PFSK-1 (cell line): ENCODE results near the gene OR4F15.

Experiments used
- FOXP2 ChIP-seq: optimal IDR thresholded peaks from 2 replicates; pipeline ENCODE3; 2011; ENCODE audit warnings: borderline replicate concordance, control low read depth, inconsistent platforms; ENCODE audit not compliant: insufficient read depth; ENCODE audit errors: extremely low read length, extremely low read depth
- POLR2AphosphoS5 ChIP-seq: IDR thresholded peaks from 2 replicates; pipeline ENCODE4 v1.6.1; 2012; ENCODE audit warnings: low read depth, mild to moderate bottlenecking, control low read depth, low read length, moderate library complexity
- SIN3A ChIP-seq: IDR thresholded peaks from 2 replicates; pipeline ENCODE4 v1.6.1; 2012; ENCODE audit warnings: mild to moderate bottlenecking, low read length, moderate library complexity, borderline replicate concordance; ENCODE audit not compliant: insufficient read depth
- TAF1 ChIP-seq: IDR thresholded peaks from 2 replicates; pipeline ENCODE4 v1.6.1; 2012; ENCODE audit warnings: low read length, control low read depth, borderline replicate concordance; ENCODE audit not compliant: insufficient read depth
- TF ChIP-seq, protein P1 (sequence below), 2 experiments: IDR thresholded peaks; 2 replicates each; pipeline versions ENCODE4 v1.6.1 to v1.8.0; 2011 to 2012; ENCODE audit warnings: low read depth in 2 of 2, low read length in 2 of 2, control low read depth in 1 of 2, inconsistent platforms in 1 of 2, mild to moderate bottlenecking in 1 of 2, moderate library complexity in 1 of 2; ENCODE audit not compliant: insufficient read depth in 1 of 2

The OR4F15 gene

DNA sequence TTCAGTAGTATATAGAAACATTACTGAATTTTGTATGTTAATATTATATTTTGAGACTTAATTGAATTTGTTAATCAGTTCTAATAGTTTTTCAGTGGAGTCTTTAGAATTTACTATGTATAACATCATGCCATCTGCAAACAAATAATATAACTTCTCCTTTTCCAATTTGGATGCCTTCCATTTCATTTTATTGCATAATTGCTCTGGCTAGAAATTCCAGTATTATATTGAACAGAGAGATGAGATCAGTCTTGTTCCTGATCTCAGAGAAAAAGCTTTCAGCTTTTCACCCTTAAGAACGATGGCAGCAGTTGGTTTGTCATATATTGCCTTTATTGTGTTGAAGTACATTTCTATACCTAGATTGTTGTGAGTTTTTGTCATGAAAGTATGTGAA is 40.4 kb downstream of the OR4F15 start:
- TF ChIP-seq POLR2AphosphoS5 (no peak), FOXP2 (no peak), TAF1 (no peak), SIN3A (no peak)
- TF ChIP-seq, protein P1, sequence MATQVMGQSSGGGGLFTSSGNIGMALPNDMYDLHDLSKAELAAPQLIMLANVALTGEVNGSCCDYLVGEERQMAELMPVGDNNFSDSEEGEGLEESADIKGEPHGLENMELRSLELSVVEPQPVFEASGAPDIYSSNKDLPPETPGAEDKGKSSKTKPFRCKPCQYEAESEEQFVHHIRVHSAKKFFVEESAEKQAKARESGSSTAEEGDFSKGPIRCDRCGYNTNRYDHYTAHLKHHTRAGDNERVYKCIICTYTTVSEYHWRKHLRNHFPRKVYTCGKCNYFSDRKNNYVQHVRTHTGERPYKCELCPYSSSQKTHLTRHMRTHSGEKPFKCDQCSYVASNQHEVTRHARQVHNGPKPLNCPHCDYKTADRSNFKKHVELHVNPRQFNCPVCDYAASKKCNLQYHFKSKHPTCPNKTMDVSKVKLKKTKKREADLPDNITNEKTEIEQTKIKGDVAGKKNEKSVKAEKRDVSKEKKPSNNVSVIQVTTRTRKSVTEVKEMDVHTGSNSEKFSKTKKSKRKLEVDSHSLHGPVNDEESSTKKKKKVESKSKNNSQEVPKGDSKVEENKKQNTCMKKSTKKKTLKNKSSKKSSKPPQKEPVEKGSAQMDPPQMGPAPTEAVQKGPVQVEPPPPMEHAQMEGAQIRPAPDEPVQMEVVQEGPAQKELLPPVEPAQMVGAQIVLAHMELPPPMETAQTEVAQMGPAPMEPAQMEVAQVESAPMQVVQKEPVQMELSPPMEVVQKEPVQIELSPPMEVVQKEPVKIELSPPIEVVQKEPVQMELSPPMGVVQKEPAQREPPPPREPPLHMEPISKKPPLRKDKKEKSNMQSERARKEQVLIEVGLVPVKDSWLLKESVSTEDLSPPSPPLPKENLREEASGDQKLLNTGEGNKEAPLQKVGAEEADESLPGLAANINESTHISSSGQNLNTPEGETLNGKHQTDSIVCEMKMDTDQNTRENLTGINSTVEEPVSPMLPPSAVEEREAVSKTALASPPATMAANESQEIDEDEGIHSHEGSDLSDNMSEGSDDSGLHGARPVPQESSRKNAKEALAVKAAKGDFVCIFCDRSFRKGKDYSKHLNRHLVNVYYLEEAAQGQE (IDR thresholded peaks at IDR 0.05; ENCODE audit: insufficient read depth in 1 of 2, low read depth in 2 of 2, low read length in 2 of 2): no peak
